ENCODE measurements around the gene PATJ. TPM values are rescaled to one million over a fixed set of nuclear protein-coding genes. Genes with fewer than 3 reads are reported as not detected.
A peak's percentile ranks its signal among the peaks of the same experiment; 100 is the strongest.

Gene PATJ
- total and polyA plus RNA-seq, 4 donors, result 8.0 to 47.1 (median 24.3) TPM

DNA sequence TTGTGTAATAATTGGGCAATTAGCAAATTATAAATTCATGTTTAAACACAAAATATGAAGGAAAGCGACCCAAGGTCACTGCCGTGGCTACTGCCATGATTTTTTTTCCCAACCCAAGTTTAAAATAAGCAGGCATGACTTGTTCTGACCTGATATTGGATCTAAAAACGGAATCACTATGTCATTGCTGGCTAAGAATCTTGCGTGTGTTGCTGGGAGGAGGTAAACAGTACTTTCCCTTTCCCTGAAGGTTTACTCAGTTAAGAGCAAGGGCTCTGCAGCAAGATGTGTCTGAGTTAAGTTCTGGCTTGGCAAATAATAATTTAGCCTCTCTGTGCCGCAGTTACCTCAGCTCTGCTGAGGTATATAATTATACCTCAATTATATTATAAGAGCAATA lies 326.7 kb downstream of the PATJ start:
- ATAC-seq (ENCODE audit: low FRiP score) (peak; percentile 78), DNase-seq (no peak)
- WGBS, 2 donors, result 7% methylated on average over 5 of the region's 5 CpGs
- Histone ChIP-seq H3K4me3 (ENCODE audit: low read length in 2 of 2) (peak overlapping the region in 1 of 2 donors; percentile 36), H3K4me1 (ENCODE audit: control insufficient read depth in 1 of 2, insufficient read depth in 2 of 2, low read length in 2 of 2) (peaks cover 5 to 8% of the 10 kb centered on the region in 2 donors), H3K36me3 (ENCODE audit: control insufficient read depth in 1 of 2, insufficient read depth in 2 of 2, low read length in 1 of 2) (no peaks in the 10 kb centered on the region), H3K27ac (ENCODE audit: low read depth in 1 of 2, low read length in 2 of 2) (peak overlapping the region; percentile 10 to 80), H3K27me3 (ENCODE audit: control insufficient read depth in 1 of 2, insufficient read depth in 2 of 2, low read length in 1 of 2) (no peaks in the 10 kb centered on the region), H3K9me3 (ENCODE audit: control insufficient read depth, low read length) (no peaks in the 10 kb centered on the region)
- intact Hi-C loops (cut with DNase I), result no loop called here

DNA sequence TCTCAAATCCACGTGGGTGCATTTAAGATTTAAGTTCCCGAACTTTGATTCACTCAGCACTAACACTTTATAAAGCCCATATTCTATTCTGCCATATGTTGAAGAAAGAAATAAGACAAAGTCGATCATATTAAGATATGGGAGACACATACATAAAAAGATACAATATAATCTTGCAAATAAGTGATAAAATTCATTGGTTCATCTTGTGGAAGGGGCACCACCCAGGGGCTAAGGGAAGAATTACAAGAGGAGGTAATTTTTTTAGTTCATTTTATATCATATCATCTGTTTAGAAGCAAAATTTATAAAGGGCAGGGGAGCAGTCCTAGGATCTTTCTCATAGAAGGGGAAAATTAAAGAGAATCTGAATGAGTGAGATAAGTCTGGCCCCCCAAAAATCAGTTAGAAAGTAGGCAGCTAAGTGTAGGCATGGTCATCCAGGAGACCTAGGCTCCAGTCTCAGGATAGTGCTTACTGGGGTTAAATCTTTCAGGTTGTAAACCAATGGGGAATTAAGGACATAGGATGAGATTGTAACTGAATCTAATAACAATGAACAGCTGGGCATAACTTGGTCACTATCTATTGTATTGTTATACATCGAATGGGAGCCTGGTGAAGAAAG lies 328.2 kb downstream of the PATJ start:
- DNase-seq (no peak), ATAC-seq (ENCODE audit: low FRiP score) (no peak)
- Histone ChIP-seq H3K27me3 (ENCODE audit: control insufficient read depth in 1 of 2, insufficient read depth in 2 of 2, low read length in 1 of 2) (no peaks in the 10 kb centered on the region), H3K36me3 (ENCODE audit: control insufficient read depth in 1 of 2, insufficient read depth in 2 of 2, low read length in 1 of 2) (no peaks in the 10 kb centered on the region), H3K9me3 (ENCODE audit: control insufficient read depth, low read length) (no peaks in the 10 kb centered on the region), H3K4me1 (ENCODE audit: control insufficient read depth in 1 of 2, insufficient read depth in 2 of 2, low read length in 2 of 2) (peaks cover 4 to 5% of the 10 kb centered on the region in 2 donors), H3K4me3 (ENCODE audit: low read length in 2 of 2) (no peak overlapping the region), H3K27ac (ENCODE audit: low read depth in 1 of 2, low read length in 2 of 2) (no peak overlapping the region)
- 66 to 70% methylated on average over 4 of the region's 4 CpGs for WGBS, 2 donors
- intact Hi-C loops (cut with DNase I), result no loop called here

DNA sequence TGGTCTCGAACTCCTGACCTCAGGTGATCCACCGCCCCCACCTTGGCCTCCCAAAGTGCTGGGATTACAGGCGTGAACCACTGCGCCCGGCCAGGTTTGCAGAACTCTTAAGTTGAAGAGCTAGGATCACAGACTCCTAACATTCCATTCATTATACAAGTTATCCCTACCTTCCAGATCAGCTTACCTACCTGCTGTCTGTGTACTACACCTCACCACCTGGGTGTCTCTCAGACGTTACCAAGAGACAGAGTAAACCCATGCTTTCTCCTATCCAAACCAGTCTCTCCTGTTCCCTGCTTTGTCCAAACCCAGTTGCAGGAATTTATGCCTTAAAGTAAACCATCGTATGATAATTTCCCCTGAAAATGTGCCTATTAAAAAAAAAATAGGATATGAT lies 329.4 kb downstream of the PATJ start:
- 92 to 94% methylated on average over 7 of the region's 7 CpGs for WGBS, 2 donors
- intact Hi-C loops (cut with DNase I), result no loop called here
- Histone ChIP-seq H3K4me1 (ENCODE audit: control insufficient read depth in 1 of 2, insufficient read depth in 2 of 2, low read length in 2 of 2) (peaks cover 3 to 5% of the 10 kb centered on the region in 2 donors), H3K9me3 (ENCODE audit: control insufficient read depth, low read length) (no peaks in the 10 kb centered on the region), H3K27me3 (ENCODE audit: control insufficient read depth in 1 of 2, insufficient read depth in 2 of 2, low read length in 1 of 2) (no peaks in the 10 kb centered on the region), H3K27ac (ENCODE audit: low read depth in 1 of 2, low read length in 2 of 2) (no peak overlapping the region), H3K4me3 (ENCODE audit: low read length in 2 of 2) (no peak overlapping the region), H3K36me3 (ENCODE audit: control insufficient read depth in 1 of 2, insufficient read depth in 2 of 2, low read length in 1 of 2) (no peaks in the 10 kb centered on the region)
- no peak for DNase-seq
- ATAC-seq (ENCODE audit: low FRiP score), result no peak

DNA sequence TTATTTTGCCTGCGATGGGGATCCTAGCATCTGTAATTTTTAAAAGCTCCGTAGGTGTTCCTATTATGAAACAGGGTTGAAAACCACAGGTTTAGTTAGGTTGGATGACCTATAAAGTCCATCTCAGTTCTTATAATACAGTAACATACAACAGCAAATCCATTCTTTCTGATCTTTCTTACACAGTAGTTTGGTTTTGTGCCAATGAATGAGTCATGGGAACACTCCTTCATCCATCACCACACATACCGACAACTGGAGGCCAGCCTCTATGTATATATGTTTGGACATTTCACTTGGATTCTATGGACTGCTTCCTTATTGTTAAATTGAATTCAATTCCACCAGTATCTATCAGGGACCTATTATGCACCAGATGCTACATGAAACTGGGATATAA lies 334.0 kb downstream of the PATJ start:
- Histone ChIP-seq H3K4me3 (ENCODE audit: low read length in 2 of 2) (no peak overlapping the region), H3K27ac (ENCODE audit: low read depth in 1 of 2, low read length in 2 of 2) (no peak overlapping the region), H3K36me3 (ENCODE audit: control insufficient read depth in 1 of 2, insufficient read depth in 2 of 2, low read length in 1 of 2) (peaks cover 0 to 1% of the 10 kb centered on the region in 2 donors), H3K27me3 (ENCODE audit: control insufficient read depth in 1 of 2, insufficient read depth in 2 of 2, low read length in 1 of 2) (no peaks in the 10 kb centered on the region), H3K4me1 (ENCODE audit: control insufficient read depth in 1 of 2, insufficient read depth in 2 of 2, low read length in 2 of 2) (peaks cover 0 to 2% of the 10 kb centered on the region in 2 donors), H3K9me3 (ENCODE audit: control insufficient read depth, low read length) (no peaks in the 10 kb centered on the region)
- WGBS, 2 donors, result 66 to 70% methylated on average over 3 of the region's 3 CpGs
- DNase-seq (no peak), ATAC-seq (ENCODE audit: low FRiP score) (no peak)
- intact Hi-C loops (cut with DNase I), result no loop called here

DNA sequence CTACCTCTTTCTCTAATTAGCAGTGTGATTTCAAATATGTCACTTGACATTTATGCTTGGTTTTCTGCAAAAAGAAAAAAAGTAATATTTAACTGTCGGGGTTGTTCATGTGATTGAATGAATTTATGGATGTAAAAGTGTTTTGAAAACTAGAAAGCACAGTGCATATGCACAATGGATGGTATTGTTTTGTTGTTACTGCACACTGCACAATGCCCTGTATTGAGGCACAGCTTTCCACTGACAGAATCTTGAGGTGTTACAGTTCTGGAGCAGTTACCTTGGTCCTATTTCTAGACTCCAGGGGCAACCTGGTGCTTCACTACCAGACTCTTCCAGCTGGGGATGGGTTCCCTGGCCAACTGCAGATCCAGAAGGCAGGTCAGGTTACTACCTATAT lies 335.5 kb downstream of the PATJ start:
- no peak overlapping the region for H3K27ac ChIP-seq (ENCODE audit: low read depth in 1 of 2, low read length in 2 of 2)
- no peaks in the 10 kb centered on the region for H3K9me3 ChIP-seq (ENCODE audit: control insufficient read depth, low read length)
- no peak for ATAC-seq (ENCODE audit: low FRiP score)
- DNase-seq, result no peak
- intact Hi-C loops (cut with DNase I), result no loop called here
- no peaks in the 10 kb centered on the region for H3K27me3 ChIP-seq (ENCODE audit: control insufficient read depth in 1 of 2, insufficient read depth in 2 of 2, low read length in 1 of 2)
- no peak overlapping the region for H3K4me3 ChIP-seq (ENCODE audit: low read length in 2 of 2)
- H3K36me3 ChIP-seq (ENCODE audit: control insufficient read depth in 1 of 2, insufficient read depth in 2 of 2, low read length in 1 of 2), result peaks cover 0 to 1% of the 10 kb centered on the region in 2 donors
- 93 to 97% methylated on average over 1 of the region's 1 CpG for WGBS, 2 donors
- H3K4me1 ChIP-seq (ENCODE audit: control insufficient read depth in 1 of 2, insufficient read depth in 2 of 2, low read length in 2 of 2), result peaks cover 0 to 2% of the 10 kb centered on the region in 2 donors

DNA sequence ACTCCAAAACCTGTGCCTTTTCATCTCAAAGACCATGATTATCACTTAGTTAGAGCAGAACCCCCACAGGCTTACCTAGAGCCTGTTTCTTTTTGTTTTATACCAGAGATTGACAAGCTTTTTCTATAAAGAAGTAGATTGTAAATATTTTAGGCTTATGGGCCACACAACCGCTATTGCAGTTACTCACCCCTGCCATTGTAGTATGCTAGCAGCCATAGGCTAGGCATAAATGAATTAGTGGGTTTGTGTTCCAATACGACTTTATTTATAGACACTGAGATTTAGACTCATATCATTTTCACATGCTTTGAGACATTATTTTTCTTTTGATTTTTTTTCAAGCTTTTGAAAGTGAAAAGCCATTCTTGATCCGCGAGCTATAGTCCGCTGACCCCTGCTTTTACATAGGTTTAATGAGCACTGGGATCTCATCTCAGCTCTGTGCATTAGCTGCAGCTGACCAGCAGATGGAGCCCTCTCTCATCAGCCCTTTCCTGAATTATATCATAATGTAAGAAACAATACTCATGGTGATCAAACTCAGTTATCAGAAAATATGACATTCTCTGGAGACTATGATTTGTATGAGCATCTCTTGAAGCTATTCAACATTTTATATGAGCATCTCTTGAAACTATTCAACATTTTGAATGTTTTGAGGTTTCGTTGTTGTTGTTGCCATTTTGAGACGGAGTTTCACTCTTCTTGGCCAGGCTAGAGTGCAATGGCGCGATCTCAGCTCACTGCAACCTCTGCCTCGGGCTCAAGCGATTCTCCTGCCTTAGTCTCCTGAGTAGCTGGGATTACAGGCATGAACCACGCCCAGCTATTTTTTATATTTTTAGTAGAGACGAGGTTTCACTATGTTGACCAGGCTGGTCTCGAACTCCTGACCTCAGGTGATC lies 340.4 kb downstream of the PATJ start:
- Histone ChIP-seq H3K36me3 (ENCODE audit: control insufficient read depth in 1 of 2, insufficient read depth in 2 of 2, low read length in 1 of 2) (peaks cover 0 to 1% of the 10 kb centered on the region in 2 donors), H3K27me3 (ENCODE audit: control insufficient read depth in 1 of 2, insufficient read depth in 2 of 2, low read length in 1 of 2) (no peaks in the 10 kb centered on the region), H3K4me1 (ENCODE audit: control insufficient read depth in 1 of 2, insufficient read depth in 2 of 2, low read length in 2 of 2) (no peaks in the 10 kb centered on the region), H3K9me3 (ENCODE audit: control insufficient read depth, low read length) (no peaks in the 10 kb centered on the region), H3K4me3 (ENCODE audit: low read length in 2 of 2) (no peak overlapping the region), H3K27ac (ENCODE audit: low read depth in 1 of 2, low read length in 2 of 2) (no peak overlapping the region)
- intact Hi-C loops (cut with DNase I), result loop anchor here (2.0 to 5.0 kb wide), 2 partner anchors 48 to 50 kb away; no protein-coding TSS in a partner anchor
- 58 to 61% methylated on average over 14 of the region's 14 CpGs for WGBS, 2 donors
- DNase-seq, result no peak
- ATAC-seq (ENCODE audit: low FRiP score), result peak; percentile 73

DNA sequence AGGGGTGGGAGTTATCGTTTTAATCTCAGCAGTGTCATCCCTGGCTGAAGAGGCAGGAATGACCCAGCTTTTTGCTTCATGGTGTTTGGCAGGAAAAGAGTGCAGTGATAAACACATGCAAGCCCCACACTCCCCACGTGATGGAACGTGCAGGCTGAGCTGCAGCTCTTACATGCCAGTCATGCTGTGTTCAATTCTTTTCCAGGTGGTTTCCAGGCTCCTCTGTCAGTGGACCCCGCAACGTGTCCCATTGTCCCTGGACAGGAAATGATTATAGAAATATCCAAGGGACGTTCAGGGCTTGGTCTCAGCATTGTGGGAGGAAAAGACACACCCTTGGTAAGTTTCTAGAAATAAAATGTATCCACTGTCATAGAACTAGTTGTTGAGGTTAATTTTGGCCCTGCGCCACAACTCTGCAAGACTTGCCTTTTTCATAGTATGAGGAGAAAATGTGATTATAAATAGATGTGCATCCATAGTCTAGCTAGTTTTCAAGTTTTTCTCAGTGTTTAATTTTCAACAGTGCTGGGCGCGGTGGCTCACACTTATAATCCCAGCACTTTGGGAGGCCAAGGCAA lies 342.1 kb downstream of the PATJ start:
- Histone ChIP-seq H3K4me1 (ENCODE audit: control insufficient read depth in 1 of 2, insufficient read depth in 2 of 2, low read length in 2 of 2) (peaks cover 0 to 2% of the 10 kb centered on the region in 2 donors), H3K9me3 (ENCODE audit: control insufficient read depth, low read length) (no peaks in the 10 kb centered on the region), H3K36me3 (ENCODE audit: control insufficient read depth in 1 of 2, insufficient read depth in 2 of 2, low read length in 1 of 2) (peaks cover 0 to 1% of the 10 kb centered on the region in 2 donors), H3K27ac (ENCODE audit: low read depth in 1 of 2, low read length in 2 of 2) (no peak overlapping the region), H3K4me3 (ENCODE audit: low read length in 2 of 2) (no peak overlapping the region), H3K27me3 (ENCODE audit: control insufficient read depth in 1 of 2, insufficient read depth in 2 of 2, low read length in 1 of 2) (no peaks in the 10 kb centered on the region)
- 36 to 37% methylated on average over 9 of the region's 9 CpGs for WGBS, 2 donors
- intact Hi-C loops (cut with DNase I), result loop anchor here in 1 of 2 donors (5.0 kb wide), 1 partner anchor 48 kb away; no protein-coding TSS in a partner anchor
- ATAC-seq (ENCODE audit: low FRiP score), result no peak
- DNase-seq, result no peak

DNA sequence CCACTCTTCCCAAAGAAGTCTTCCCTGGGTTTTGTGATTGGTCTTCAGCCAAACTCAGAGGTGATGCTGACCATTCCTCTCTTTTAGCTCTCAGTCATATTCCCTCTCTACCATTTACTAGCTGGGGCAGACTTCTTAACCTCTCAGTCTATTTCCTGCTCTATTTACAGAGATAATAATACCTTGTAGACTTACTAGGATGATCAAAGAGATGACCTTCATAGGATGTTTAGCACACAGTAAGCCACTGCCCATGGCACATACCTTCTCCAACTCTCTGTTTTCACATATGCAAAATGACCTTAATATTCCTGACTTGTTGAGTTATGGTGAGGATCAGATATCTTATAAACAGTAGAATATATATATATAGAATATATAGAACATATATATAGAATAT lies 346.2 kb downstream of the PATJ start:
- DNase-seq, result no peak
- intact Hi-C loops (cut with DNase I), result no loop called here
- no peak overlapping the region for H3K4me3 ChIP-seq (ENCODE audit: low read length in 2 of 2)
- no peak for ATAC-seq (ENCODE audit: low FRiP score)
- H3K4me1 ChIP-seq (ENCODE audit: control insufficient read depth in 1 of 2, insufficient read depth in 2 of 2, low read length in 2 of 2), result peaks cover 0 to 9% of the 10 kb centered on the region in 2 donors
- no peak overlapping the region for H3K27ac ChIP-seq (ENCODE audit: low read depth in 1 of 2, low read length in 2 of 2)
- H3K36me3 ChIP-seq (ENCODE audit: control insufficient read depth in 1 of 2, insufficient read depth in 2 of 2, low read length in 1 of 2), result no peaks in the 10 kb centered on the region
- H3K27me3 ChIP-seq (ENCODE audit: control insufficient read depth in 1 of 2, insufficient read depth in 2 of 2, low read length in 1 of 2), result no peaks in the 10 kb centered on the region
- no peaks in the 10 kb centered on the region for H3K9me3 ChIP-seq (ENCODE audit: control insufficient read depth, low read length)

Data from aorta (tissue), 5 donors.